GM18867 (cell line): Measurements from ENCODE around the gene EXOC7.
"Not testable (repeated sequence)": the region's sequence is repeated elsewhere in the genome, so short reads cannot be mapped to it uniquely, and the experiment has no call there.

Source experiments
- ATAC-seq: cut with Tn5 transposase; IDR thresholded peaks from one replicate; pipeline ENCODE4 v1.9.1; 2021; ENCODE audit warnings: mild to moderate bottlenecking, moderate library complexity; ENCODE audit not compliant: unreplicated experiment

Gene EXOC7

GRCh38 chr17:76076765-76077583 lies 26.6 kb downstream of the EXOC7 start:
- ATAC-seq, result no peak

GRCh38 chr17:76076146-76076764 lies 27.3 kb downstream of the EXOC7 start:
- ATAC-seq, result no peak

- no peak for ATAC-seq
These were observed 28.0 kb downstream of the EXOC7 start for GRCh38 chr17:76075364-76076145.

GRCh38 chr17:76074390-76075363 lies 28.9 kb downstream of the EXOC7 start, which contains the start of gene GALR2:
Gene GALR2 (plus strand): TSS chr17:76074781. CDS start chr17:76074884, 103 bp downstream.
- ATAC-seq, result no peak

- peak; percentile 86 for ATAC-seq
These were observed 31.3 kb downstream of the EXOC7 start, which contains the start of gene SRP68 for GRCh38 chr17:76072148-76072858. Gene SRP68 (minus strand): TSS chr17:76072517. CDS start chr17:76072491, 26 bp downstream.

GRCh38 chr17:76071531-76072147 lies 31.9 kb downstream of the EXOC7 start:
- ATAC-seq, result no peak

GRCh38 chr17:76065775-76066174 lies 37.8 kb downstream of the EXOC7 start:
- no peak for ATAC-seq

GRCh38 chr17:76063875-76064546 lies 39.6 kb downstream of the EXOC7 start:
- ATAC-seq, result peak; percentile 47

GRCh38 chr17:76058264-76058663 lies 45.3 kb downstream of the EXOC7 start:
- ATAC-seq, result not testable (repeated sequence)

GRCh38 chr17:76056882-76057281 lies 46.7 kb downstream of the EXOC7 start:
- ATAC-seq, result no peak

GRCh38 chr17:76054112-76054476 lies 49.5 kb downstream of the EXOC7 start:
- ATAC-seq, result no peak

- ATAC-seq, result no peak
These were observed 50.1 kb downstream of the EXOC7 start for GRCh38 chr17:76053246-76054111.

GRCh38 chr17:76051561-76051960 lies 52.0 kb downstream of the EXOC7 start:
- no peak for ATAC-seq

GRCh38 chr17:76050538-76051467 lies 52.8 kb downstream of the EXOC7 start:
- no peak for ATAC-seq

- no peak for ATAC-seq
These were observed 53.6 kb downstream of the EXOC7 start for GRCh38 chr17:76049836-76050537.

GRCh38 chr17:76049239-76049638 lies 54.3 kb downstream of the EXOC7 start:
- no peak for ATAC-seq
